ENCODE data around the gene TMED5.
"Not testable (repeated sequence)": the region's sequence is repeated elsewhere in the genome, so short reads cannot be mapped to it uniquely, and the experiment has no call there.

TMED5 gene

GRCh38 chr1:93172778-93173177 lies 7.4 kb downstream of the TMED5 start:
- no peak for DNase-seq

GRCh38 chr1:93171549-93172034 lies 8.6 kb downstream of the TMED5 start:
- no peak for DNase-seq

GRCh38 chr1:93170141-93170678 lies 10.0 kb downstream of the TMED5 start:
- not testable (repeated sequence) for DNase-seq

- DNase-seq: no peak
Observed at GRCh38 chr1:93167006-93167405, 13.2 kb downstream of the TMED5 start.

- DNase-seq: not testable (repeated sequence)
Observed at GRCh38 chr1:93165895-93166294, 14.3 kb downstream of the TMED5 start.

GRCh38 chr1:93164816-93165215 lies 15.4 kb downstream of the TMED5 start:
- DNase-seq: no peak

- DNase-seq: not testable (repeated sequence)
Observed at GRCh38 chr1:93163314-93163713, 16.9 kb downstream of the TMED5 start.

- no peak for DNase-seq
Observed at GRCh38 chr1:93159337-93159736, 20.9 kb downstream of the TMED5 start.

- no peak for DNase-seq
Observed at GRCh38 chr1:93155335-93155734, 24.9 kb downstream of the TMED5 start.

GRCh38 chr1:93154898-93155297 lies 25.3 kb downstream of the TMED5 start:
- DNase-seq: no peak

GRCh38 chr1:93152835-93153234 lies 27.4 kb downstream of the TMED5 start:
- no peak for DNase-seq

- no peak for DNase-seq
Observed at GRCh38 chr1:93151474-93151873, 28.7 kb downstream of the TMED5 start.

- DNase-seq: no peak
Observed at GRCh38 chr1:93150729-93151128, 29.5 kb downstream of the TMED5 start.

- DNase-seq: no peak
Observed at GRCh38 chr1:93148001-93148400, 32.2 kb downstream of the TMED5 start.

- DNase-seq: no peak
Observed at GRCh38 chr1:93143769-93144168, 36.4 kb downstream of the TMED5 start.

- no peak for DNase-seq
Observed at GRCh38 chr1:93143136-93143535, 37.1 kb downstream of the TMED5 start.

- DNase-seq: no peak
Observed at GRCh38 chr1:93142161-93142560, 38.1 kb downstream of the TMED5 start.

- no peak for DNase-seq
Observed at GRCh38 chr1:93140106-93140505, 40.1 kb downstream of the TMED5 start.

GRCh38 chr1:93137604-93138292 lies 42.5 kb downstream of the TMED5 start:
- DNase-seq: no peak

- DNase-seq: no peak
Observed at GRCh38 chr1:93136445-93136844, 43.8 kb downstream of the TMED5 start.

- DNase-seq: no peak
Observed at GRCh38 chr1:93132638-93133037, 47.6 kb downstream of the TMED5 start.

GRCh38 chr1:93129507-93130099 lies 50.6 kb downstream of the TMED5 start:
- no peak for DNase-seq
